Umbilical cord (tissue), 2 donors: ENCODE data around the gene SYNJ2. TPM values are rescaled to one million over a fixed set of nuclear protein-coding genes. Genes with fewer than 3 reads are reported as not detected.

Source experiments
- DNase-seq: peaks from one replicate; pipeline ENCODE4 v3.0.0-alpha.2; 2015; ENCODE audit warnings: low spot score
- total RNA-seq: library from RNA; depleted of rRNA; stranded (reverse); fragments of >200 nt; gene quantifications from one replicate; pipeline ENCODE4 v1.2.3, GENCODE V29; 2014; ENCODE audit warnings: low replicate concordance; ENCODE audit not compliant: insufficient read depth

The SYNJ2 gene
- total RNA-seq, 1 donor from 2014 or later, result 12.3 TPM

GRCh38 chr6:158056804-158057203, 75.1 kb downstream of the SYNJ2 start:
- DNase-seq, result no peak

- DNase-seq, result no peak
These were observed 75.7 kb downstream of the SYNJ2 start for GRCh38 chr6:158057213-158057987.

- no peak for DNase-seq
These were observed 76.5 kb downstream of the SYNJ2 start for GRCh38 chr6:158058171-158058651.

GRCh38 chr6:158059108-158059507, 77.4 kb downstream of the SYNJ2 start:
- no peak for DNase-seq

GRCh38 chr6:158060455-158061360, 79.0 kb downstream of the SYNJ2 start:
- DNase-seq, result peak; percentile 93

- DNase-seq, result no peak
These were observed 79.7 kb downstream of the SYNJ2 start for GRCh38 chr6:158061361-158061708.

- no peak for DNase-seq
These were observed 80.2 kb downstream of the SYNJ2 start for GRCh38 chr6:158061709-158062461.

GRCh38 chr6:158063736-158064135, 82.1 kb downstream of the SYNJ2 start:
- no peak for DNase-seq

- no peak for DNase-seq
These were observed 83.1 kb downstream of the SYNJ2 start for GRCh38 chr6:158064725-158065251.

GRCh38 chr6:158066136-158066781, 84.6 kb downstream of the SYNJ2 start:
- DNase-seq, result no peak

- DNase-seq, result no peak
These were observed 85.9 kb downstream of the SYNJ2 start for GRCh38 chr6:158067436-158068015.

GRCh38 chr6:158068156-158068892, 86.7 kb downstream of the SYNJ2 start:
- no peak for DNase-seq

- DNase-seq, result peak; percentile 38
These were observed 87.5 kb downstream of the SYNJ2 start for GRCh38 chr6:158068893-158069799.

GRCh38 chr6:158069800-158070195, 88.1 kb downstream of the SYNJ2 start:
- DNase-seq, result peak; percentile 21

- DNase-seq, result no peak
These were observed 88.8 kb downstream of the SYNJ2 start for GRCh38 chr6:158070513-158070912.

GRCh38 chr6:158071121-158072082, 89.7 kb downstream of the SYNJ2 start:
- DNase-seq, result no peak

- DNase-seq, result peak; percentile 70
These were observed 90.5 kb downstream of the SYNJ2 start for GRCh38 chr6:158072083-158072721.
